GM21360 (cell line): Measurements from ENCODE around the gene MOV10L1.
A peak's percentile ranks its signal among the peaks of the same experiment; 100 is the strongest.
"Not testable (repeated sequence)": the region's sequence is repeated elsewhere in the genome, so short reads cannot be mapped to it uniquely, and the experiment has no call there.

Experiments
- ATAC-seq: cut with Tn5 transposase; IDR thresholded peaks from one replicate; pipeline ENCODE4 v1.9.1; 2021; ENCODE audit warnings: mild to moderate bottlenecking, moderate library complexity; ENCODE audit not compliant: unreplicated experiment

Gene MOV10L1

GRCh38 chr22:50199829-50200460 is 110.1 kb downstream of the MOV10L1 start:
- ATAC-seq, result no peak

GRCh38 chr22:50200461-50201190 is 110.8 kb downstream of the MOV10L1 start, which contains the start of gene SELENOO:
Gene SELENOO, plus strand, starts transcription at chr22:50201011. Its CDS starts 26 bp downstream, at chr22:50201037.
- peak; percentile 50 for ATAC-seq

GRCh38 chr22:50201191-50202129 is 111.7 kb downstream of the MOV10L1 start:
- ATAC-seq, result peak; percentile 25

GRCh38 chr22:50202130-50202666 is 112.4 kb downstream of the MOV10L1 start:
- no peak for ATAC-seq

- no peak for ATAC-seq
Measured at GRCh38 chr22:50203288-50203687, 113.5 kb downstream of the MOV10L1 start.

- no peak for ATAC-seq
Measured at GRCh38 chr22:50204571-50204970, 114.8 kb downstream of the MOV10L1 start.

GRCh38 chr22:50204998-50205397 is 115.2 kb downstream of the MOV10L1 start:
- not testable (repeated sequence) for ATAC-seq

GRCh38 chr22:50205781-50206569 is 116.2 kb downstream of the MOV10L1 start:
- ATAC-seq, result no peak

GRCh38 chr22:50206599-50206998 is 116.8 kb downstream of the MOV10L1 start:
- ATAC-seq, result no peak

GRCh38 chr22:50207383-50208140 is 117.8 kb downstream of the MOV10L1 start:
- ATAC-seq, result no peak

- ATAC-seq, result no peak
Measured at GRCh38 chr22:50208430-50208938, 118.7 kb downstream of the MOV10L1 start.

GRCh38 chr22:50208939-50209892 is 119.4 kb downstream of the MOV10L1 start:
- no peak for ATAC-seq

GRCh38 chr22:50209893-50210292 is 120.1 kb downstream of the MOV10L1 start:
- ATAC-seq, result no peak

- ATAC-seq, result no peak
Measured at GRCh38 chr22:50210378-50211139, 120.8 kb downstream of the MOV10L1 start.

- no peak for ATAC-seq
Measured at GRCh38 chr22:50211147-50211546, 121.3 kb downstream of the MOV10L1 start.
